ENCODE data around the gene NFIL3. TPM values are rescaled to one million over a fixed set of nuclear protein-coding genes. Genes with fewer than 3 reads are reported as not detected.

NFIL3 gene
- total RNA-seq, 1 donor from 2014 or later, result 26.3 TPM

Other genes starting within 250 kb of the NFIL3 start
- gene AUH, start 61.9 kb downstream of the NFIL3 start, total RNA-seq, result 23.7 to 24.8 TPM (median 24.1 TPM) in 3 replicates

Measured in mesothelial cell of epicardium (in vitro differentiated cells).